GM12892 (cell line): Measurements from ENCODE around the gene HMCN2.

Source experiments
- POLR2A ChIP-seq: IDR thresholded peaks from 2 replicates; pipeline ENCODE4 v1.6.1; 2011; ENCODE audit warnings: low read depth, low read length, control low read depth
- TAF1 ChIP-seq: IDR thresholded peaks from 2 replicates; pipeline ENCODE4 v1.6.1; 2011; ENCODE audit warnings: low read depth, mild to moderate bottlenecking, control low read depth, low read length, borderline replicate concordance

GRCh38 chr9:130462685-130463540 is 197.4 kb downstream of the HMCN2 start:
- TF ChIP-seq TAF1 (no peak), POLR2A (no peak)
